GM19395 (cell line): ENCODE results near the gene PPP2R2C.

ENCODE experiments used
- ATAC-seq: cut with Tn5 transposase; IDR thresholded peaks from one replicate; pipeline ENCODE4 v1.9.1; 2021; ENCODE audit warnings: mild to moderate bottlenecking, moderate library complexity; ENCODE audit not compliant: unreplicated experiment

Gene PPP2R2C

DNA sequence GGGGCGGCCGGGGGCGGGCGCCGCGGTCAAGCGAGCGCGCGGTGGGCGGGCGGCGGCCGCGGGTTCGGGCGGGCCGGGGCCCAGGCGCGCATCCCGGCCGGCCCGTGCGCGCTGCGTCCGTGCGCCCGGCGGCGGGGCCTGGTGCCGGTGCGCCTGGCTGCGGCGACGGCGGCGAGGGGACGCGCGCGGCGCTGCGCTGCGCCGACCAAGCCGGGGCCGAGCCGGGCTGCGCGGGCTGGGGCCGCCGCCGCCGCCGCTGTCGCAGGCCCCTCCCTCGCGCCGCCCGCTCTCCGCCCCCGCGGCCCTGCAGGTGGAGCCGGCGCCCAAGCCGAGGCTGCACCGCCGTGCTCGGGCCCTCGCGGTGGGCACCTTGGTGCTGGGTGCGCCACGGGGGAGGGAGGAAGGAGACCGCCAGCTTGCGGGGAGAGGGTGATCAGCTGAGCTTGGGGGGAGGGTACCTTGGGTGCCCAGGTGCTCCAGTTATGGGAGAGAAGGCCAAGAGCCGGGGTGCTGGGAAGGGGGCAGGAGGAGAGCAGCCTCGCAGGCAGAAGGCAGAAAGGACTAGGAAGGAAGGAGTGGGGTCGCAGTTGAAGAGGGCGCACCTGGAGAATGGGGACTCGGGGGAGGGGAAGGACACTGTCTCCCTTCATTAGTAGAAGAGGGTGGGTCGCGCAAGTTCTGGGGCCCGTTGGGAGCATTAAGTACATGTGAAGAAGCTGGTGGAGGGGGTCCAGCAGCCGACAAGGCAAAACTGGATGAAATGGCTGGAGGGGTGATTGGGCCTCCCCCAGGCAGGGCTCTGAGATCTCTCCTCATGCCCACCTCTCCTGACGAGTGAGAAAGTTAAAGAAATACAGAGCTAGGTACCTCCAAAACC is at the start of gene PPP2R2C:
PPP2R2C (minus strand) TSS at position 228 of the 877 bp plus-strand sequence. CDS start 385 bp downstream, outside the sequence.
- ATAC-seq, result no peak

GRCh38 chr4:6520978-6521377 is 48.6 kb upstream of the PPP2R2C start:
- ATAC-seq, result no peak

DNA sequence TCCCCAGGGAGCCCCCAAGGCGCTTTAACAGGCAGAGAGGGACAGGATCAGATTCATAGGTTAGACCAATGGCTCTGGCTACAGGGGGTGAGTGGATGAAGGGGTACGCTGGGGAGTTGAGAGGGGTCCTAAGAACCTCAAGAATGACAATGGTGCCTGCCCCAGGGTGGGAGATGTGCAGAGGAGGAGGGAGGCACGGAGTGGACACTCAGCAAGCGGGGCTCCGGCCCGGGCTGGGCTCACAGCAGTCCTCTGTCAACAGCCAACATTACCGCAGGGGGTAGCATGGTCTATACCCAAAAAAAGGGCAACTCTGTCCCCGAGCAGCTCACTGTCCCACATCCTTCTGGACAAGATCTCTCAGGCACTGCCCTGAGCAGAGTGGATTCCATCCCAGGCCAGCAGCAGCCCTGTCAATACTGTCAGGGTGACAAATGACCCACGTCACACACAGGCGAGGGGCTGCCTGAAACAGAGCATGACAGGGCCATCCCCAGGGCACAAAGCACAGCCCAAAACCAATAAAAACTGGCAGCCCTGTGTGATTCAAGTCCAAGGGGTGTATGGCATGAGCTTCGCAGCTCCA is 47.7 kb upstream of the PPP2R2C start:
- no peak for ATAC-seq

- no peak for ATAC-seq
Measured at GRCh38 chr4:6517171-6517570, 44.8 kb upstream of the PPP2R2C start.

DNA sequence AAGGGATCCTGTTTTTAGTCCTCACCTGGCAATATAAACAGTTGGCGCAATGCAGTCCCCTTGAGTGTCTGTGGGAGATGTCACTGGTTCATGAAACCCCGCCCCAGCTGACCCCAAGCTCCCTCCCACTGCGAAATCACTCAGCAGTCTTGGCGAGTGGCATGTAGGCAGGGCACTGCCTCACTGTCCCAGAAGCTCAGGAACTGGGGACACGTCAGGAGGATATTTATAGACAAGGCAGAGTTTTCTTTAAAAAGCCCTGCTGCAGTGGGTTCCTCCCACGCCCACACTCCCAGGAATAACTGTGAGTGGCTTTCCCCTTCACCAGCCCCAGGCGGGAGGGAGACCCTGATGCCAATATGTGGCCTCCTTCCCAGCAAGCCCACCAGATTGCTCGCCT is 44.3 kb upstream of the PPP2R2C start:
- no peak for ATAC-seq

DNA sequence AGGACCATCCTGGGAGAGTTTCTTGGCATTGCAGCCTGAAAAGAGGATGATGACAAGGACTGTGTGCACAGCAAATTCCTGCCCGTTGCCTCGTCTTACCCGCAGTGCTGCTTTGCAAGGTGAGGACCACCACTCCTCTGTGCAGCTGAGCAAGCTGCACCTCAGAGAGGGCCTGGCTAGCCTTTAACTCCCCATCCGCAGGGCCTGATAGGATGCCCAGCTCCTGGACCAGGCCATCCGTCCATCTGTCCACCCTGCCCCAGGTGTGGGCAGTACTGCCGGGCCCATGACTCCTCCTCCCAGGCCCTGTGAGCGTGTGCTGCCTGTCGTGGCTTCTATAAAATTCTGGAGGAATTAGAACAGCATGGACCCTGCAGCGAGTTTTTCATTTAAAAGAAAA is 43.9 kb upstream of the PPP2R2C start:
- no peak for ATAC-seq

DNA sequence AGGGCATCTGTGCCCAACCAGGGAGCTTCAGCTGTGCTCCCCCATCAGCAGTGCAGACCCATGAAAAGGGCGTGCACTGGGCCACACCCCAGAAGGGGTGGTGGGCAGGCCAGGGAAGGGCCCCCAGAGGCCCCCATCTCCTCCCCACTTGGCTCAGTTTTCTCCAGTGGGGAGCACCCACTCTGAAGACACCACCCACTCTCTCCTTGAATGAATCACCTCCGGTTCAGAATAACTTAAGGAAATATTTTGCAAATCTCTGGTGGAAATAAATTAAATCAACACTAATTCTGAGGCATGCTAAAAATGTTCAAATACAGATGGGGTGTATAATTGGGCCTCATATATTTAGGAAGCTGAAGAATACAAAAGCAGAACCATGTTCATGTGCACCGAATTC is 41.3 kb upstream of the PPP2R2C start:
- no peak for ATAC-seq

DNA sequence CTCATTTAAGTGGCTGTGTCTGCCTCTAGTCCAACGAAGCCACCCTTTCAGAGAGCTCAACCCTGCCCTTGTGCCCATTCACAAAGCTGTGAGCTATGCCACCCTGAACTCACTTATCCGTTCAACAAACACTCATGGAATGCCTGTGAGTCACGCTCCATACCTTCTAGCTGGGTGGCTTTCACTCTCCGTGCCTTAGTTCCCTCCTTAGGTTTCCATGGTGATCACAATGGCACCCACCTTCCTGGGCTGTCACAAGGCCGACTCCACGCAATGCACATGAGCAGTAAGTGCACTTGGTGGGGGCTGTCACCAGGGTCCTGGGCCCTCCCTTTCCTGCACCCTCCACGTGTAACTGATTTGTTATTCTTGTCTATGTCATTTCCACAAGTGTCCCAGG is 37.2 kb upstream of the PPP2R2C start:
- no peak for ATAC-seq

- no peak for ATAC-seq
Measured at GRCh38 chr4:6507345-6507744, 34.9 kb upstream of the PPP2R2C start.

- no peak for ATAC-seq
Measured at GRCh38 chr4:6506616-6507140, 34.3 kb upstream of the PPP2R2C start.

- ATAC-seq, result no peak
Measured at GRCh38 chr4:6504900-6505496, 32.6 kb upstream of the PPP2R2C start.

- no peak for ATAC-seq
Measured at GRCh38 chr4:6502747-6503465, 30.5 kb upstream of the PPP2R2C start.

DNA sequence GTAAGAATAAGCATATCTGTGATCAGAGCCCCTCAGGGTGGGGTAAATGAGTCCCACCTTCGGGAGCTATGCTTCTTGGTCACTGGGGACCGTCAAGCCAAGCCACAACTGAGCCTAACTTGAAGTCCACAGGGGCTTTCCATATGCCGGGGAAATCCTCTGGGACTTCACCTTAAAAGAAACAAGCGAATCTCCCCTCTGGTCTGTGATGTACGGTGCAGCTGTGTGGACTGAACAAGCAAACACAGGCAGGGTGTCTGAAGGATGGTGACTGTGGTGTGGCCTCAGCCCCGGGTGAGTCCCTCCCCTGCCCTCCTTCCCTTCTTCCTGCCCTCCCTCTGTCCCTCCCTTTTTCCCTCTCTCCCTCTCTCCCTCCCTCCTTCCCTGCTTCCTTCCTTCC is 29.7 kb upstream of the PPP2R2C start:
- ATAC-seq, result no peak

DNA sequence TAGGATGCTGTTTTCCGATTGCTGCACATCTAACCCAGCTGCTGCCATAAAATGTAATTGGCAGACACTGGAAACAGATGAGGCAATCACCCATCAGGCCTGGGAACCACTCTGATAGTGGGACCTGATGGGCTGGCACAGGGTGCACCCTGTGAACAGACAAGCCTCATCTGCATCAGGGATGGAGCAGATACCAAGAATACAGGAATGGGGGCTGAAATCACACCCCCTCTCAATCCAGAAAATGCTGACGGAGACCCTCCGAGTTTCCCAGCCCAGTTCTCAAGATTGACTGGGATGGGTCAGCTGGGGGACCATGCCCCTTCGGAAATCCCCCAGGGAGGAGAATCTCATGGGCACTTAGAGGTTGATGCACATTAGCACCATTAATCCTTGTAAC is 28.8 kb upstream of the PPP2R2C start:
- no peak for ATAC-seq

- no peak for ATAC-seq
Measured at GRCh38 chr4:6500481-6501140, 28.2 kb upstream of the PPP2R2C start.

DNA sequence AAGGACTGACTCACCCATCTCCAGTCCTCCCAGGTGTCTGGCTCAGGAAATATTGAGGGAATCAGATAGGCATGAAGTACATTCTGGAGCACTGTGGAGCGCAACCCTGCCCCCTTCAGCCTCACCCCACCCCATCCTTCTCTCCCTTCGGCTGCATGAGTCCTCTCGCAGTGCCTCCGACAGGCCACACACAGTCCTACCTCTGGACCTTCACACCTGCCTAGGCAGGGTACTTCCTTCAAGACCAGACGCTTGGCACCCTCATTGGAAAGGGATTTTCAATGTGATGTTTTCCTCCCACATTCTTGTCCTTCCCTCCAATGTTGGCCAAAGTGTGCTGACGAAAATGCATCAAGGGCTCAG is 26.8 kb upstream of the PPP2R2C start:
- no peak for ATAC-seq

- no peak for ATAC-seq
Measured at GRCh38 chr4:6498511-6499237, 26.3 kb upstream of the PPP2R2C start.

DNA sequence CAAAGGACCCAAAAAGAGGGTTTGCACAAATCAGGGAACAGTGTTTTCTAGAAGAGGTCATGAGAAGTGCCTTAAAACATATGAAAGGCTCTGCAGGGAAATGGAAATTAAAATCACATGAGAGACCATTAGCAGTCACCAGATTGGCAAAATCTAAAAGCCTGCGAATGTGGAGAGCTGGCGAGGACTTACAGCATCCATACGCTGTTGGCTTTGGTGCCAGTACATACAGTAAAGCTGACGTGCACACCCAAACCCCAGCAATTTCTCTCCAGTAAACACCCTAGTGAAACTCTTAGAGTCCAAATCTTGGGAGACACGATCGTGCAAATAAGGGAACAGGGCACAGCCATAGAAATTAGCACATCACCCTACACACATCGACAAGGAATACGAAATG is 25.4 kb upstream of the PPP2R2C start:
- ATAC-seq, result no peak

- ATAC-seq, result no peak
Measured at GRCh38 chr4:6495736-6496135, 23.3 kb upstream of the PPP2R2C start.

DNA sequence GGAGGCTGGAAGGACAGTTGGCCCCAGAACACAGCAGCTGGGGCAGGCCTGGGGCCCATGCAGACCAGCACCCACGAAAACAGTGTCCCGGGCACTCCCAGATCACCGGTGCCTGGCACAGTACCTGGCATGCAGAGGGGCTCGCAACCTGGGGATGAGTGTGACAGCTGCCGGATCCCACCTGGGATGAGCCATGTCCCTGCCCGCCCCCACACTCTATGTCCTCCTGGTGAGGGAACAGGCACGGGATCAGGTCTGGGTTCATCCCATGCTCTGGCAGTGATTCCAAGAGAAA is 22.8 kb upstream of the PPP2R2C start:
- ATAC-seq, result no peak
